ENCODE measurements around the gene NUP205. TPM values are rescaled to one million over a fixed set of nuclear protein-coding genes. Genes with fewer than 3 reads are reported as not detected.

Gene NUP205
- total RNA-seq, 1 experiment from 2014 or later, result 90.4 TPM

DNA sequence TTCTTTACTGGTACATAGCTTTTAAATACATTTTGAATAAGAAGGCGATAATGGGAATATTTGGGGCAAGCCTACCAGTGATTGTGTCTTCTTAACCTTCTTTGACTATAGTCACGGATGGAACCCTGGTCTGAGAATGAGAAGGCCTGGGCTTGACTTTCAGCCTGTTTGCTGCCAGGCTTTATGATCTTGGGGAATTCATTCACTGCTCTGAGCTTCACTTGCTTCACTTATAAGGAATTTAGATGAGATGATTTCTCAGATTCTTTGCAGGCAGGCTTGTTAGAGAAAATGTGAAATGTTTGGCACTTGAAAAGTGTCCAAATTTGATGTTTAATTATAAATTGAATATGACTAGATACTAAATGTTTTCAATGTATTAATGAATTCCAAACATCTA is 42.5 kb downstream of the NUP205 start:
- CTCF ChIA-PET, result no interaction called here
- Histone ChIP-seq H3K9me3 (ENCODE audit: control insufficient read depth, insufficient read depth, low read depth, low read length) (no peaks in the 10 kb centered on the region), H3K4me3 (ENCODE audit: low read depth in 2 of 2, low read length in 2 of 2) (no peak overlapping the region), H3K27me3 (ENCODE audit: control insufficient read depth, insufficient read depth, low read length) (no peaks in the 10 kb centered on the region), H3K27ac (ENCODE audit: low read length) (no peak overlapping the region), H3K4me1 (ENCODE audit: control insufficient read depth, insufficient read depth, low read length) (no peaks in the 10 kb centered on the region), H3K36me3 (ENCODE audit: control insufficient read depth, insufficient read depth, low read length) (peaks cover 36% of the 10 kb centered on the region; the same call in 1 of the 2 replicates)
- ATAC-seq (no peak), DNase-seq (ENCODE audit: low read depth, low spot score) (no peak)
- intact Hi-C loops (cut with micrococcal nuclease; ENCODE audit: unreplicated experiment), result no loop called here
- BruUV-seq (replicated peaks), result no TSS peak
- in situ Hi-C loops (cut with HindIII; ENCODE audit: low pct_unique_long_range_greater_than_20kb, low sequenced_read_pairs), result no loop called here
- POLR2A ChIA-PET, result interaction anchor here (0.7 kb wide), 1 partner anchor 327 kb away, joined by 3 read pairs; no protein-coding TSS in a partner anchor
- TF ChIP-seq REST (IDR thresholded peaks at IDR 0.05; ENCODE audit: insufficient read depth in 1 of 2, low read depth in 2 of 2, low read length in 1 of 2) (no peak), TCF7L2 (IDR thresholded peaks at IDR 0.05; ENCODE audit: low read depth, low read length) (no peak), POLR2AphosphoS5 (IDR thresholded peaks at IDR 0.05; ENCODE audit: low read depth, low read length) (no peak)

DNA sequence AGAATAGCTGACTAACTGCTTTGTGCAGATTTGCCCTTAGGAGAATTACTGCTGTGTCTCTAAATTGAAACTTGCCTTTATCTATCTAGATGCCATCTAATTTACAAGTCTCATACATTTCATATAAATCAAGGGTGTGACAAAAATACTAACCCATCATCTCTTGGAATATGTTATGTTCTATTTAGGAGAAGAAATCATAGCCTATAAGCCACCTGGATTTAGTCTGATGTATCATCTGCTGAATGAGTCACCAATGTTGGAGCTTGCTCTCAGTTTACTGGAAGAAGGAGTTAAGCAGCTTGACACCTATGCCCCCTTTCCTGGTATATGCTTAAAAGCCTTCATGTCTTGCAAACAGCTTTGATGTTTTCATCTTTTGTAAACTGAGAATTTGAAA is 43.5 kb downstream of the NUP205 start:
- Histone ChIP-seq H3K36me3 (ENCODE audit: control insufficient read depth, insufficient read depth, low read length) (peaks cover 44% of the 10 kb centered on the region; the same call in 1 of the 2 replicates), H3K27ac (ENCODE audit: low read length) (no peak overlapping the region), H3K4me3 (ENCODE audit: low read depth in 2 of 2, low read length in 2 of 2) (no peak overlapping the region), H3K9me3 (ENCODE audit: control insufficient read depth, insufficient read depth, low read depth, low read length) (no peaks in the 10 kb centered on the region), H3K4me1 (ENCODE audit: control insufficient read depth, insufficient read depth, low read length) (no peaks in the 10 kb centered on the region), H3K27me3 (ENCODE audit: control insufficient read depth, insufficient read depth, low read length) (no peaks in the 10 kb centered on the region)
- no peak for TF ChIP-seq SIN3A (IDR thresholded peaks at IDR 0.05; ENCODE audit: borderline replicate concordance, insufficient read depth, low read depth, low read length)
- TF ChIP-seq, protein P1, sequence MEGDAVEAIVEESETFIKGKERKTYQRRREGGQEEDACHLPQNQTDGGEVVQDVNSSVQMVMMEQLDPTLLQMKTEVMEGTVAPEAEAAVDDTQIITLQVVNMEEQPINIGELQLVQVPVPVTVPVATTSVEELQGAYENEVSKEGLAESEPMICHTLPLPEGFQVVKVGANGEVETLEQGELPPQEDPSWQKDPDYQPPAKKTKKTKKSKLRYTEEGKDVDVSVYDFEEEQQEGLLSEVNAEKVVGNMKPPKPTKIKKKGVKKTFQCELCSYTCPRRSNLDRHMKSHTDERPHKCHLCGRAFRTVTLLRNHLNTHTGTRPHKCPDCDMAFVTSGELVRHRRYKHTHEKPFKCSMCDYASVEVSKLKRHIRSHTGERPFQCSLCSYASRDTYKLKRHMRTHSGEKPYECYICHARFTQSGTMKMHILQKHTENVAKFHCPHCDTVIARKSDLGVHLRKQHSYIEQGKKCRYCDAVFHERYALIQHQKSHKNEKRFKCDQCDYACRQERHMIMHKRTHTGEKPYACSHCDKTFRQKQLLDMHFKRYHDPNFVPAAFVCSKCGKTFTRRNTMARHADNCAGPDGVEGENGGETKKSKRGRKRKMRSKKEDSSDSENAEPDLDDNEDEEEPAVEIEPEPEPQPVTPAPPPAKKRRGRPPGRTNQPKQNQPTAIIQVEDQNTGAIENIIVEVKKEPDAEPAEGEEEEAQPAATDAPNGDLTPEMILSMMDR (IDR thresholded peaks at IDR 0.05), result no peak
- TF ChIP-seq TCF7L2 (IDR thresholded peaks at IDR 0.05; ENCODE audit: low read depth, low read length), result no peak
- no peak for TF ChIP-seq POLR2AphosphoS5 (IDR thresholded peaks at IDR 0.05; ENCODE audit: low read depth, low read length)
- no peak for TF ChIP-seq REST (IDR thresholded peaks at IDR 0.05; ENCODE audit: insufficient read depth in 1 of 2, low read depth in 2 of 2, low read length in 1 of 2)
- no peak for DNase-seq (ENCODE audit: low read depth, low spot score)
- intact Hi-C loops (cut with micrococcal nuclease; ENCODE audit: unreplicated experiment), result no loop called here
- ATAC-seq, result no peak
- BruUV-seq (replicated peaks), result no TSS peak
- in situ Hi-C loops (cut with HindIII; ENCODE audit: low pct_unique_long_range_greater_than_20kb, low sequenced_read_pairs), result no loop called here
- POLR2A ChIA-PET, result no interaction called here
- CTCF ChIA-PET, result no interaction called here

All from Panc1 (cell line).